Measurements from ENCODE around the gene NTPCR.

NTPCR gene

DNA sequence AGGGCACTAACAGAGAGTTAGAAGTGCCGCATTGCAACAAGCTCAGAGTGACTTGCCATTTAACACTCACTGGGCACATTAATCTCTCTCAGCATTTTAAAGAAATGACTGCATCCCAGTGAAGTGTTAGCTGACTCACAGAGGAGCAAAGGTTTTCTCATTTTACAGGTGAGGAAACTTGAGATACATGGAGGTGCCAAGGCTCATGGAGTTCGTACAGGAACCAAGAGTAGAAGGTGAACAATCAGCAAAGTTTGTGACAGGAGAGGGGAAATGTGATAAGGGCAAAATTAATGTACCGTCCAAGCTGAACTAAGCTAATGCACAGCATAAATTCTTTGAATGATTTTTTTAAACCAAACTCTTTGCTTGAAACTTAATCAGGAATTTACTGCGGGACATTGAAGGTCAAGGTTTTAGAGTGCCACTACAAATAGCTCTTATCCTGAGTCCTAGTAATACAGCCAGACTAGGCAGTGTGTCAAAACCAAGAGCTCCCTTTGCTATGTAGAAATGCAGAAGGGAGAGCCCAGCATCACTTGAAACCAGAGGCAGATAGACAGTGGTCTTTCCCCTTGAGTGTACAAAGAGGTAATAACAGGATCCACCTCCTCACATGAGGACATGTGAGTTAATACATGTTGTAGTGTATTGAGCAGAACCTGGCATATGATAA lies 22.4 kb upstream of the NTPCR start:
- DNase-seq = no peak

- no peak for DNase-seq
Observed at GRCh38 chr1:232932486-232933425, 17.7 kb upstream of the NTPCR start.

DNA sequence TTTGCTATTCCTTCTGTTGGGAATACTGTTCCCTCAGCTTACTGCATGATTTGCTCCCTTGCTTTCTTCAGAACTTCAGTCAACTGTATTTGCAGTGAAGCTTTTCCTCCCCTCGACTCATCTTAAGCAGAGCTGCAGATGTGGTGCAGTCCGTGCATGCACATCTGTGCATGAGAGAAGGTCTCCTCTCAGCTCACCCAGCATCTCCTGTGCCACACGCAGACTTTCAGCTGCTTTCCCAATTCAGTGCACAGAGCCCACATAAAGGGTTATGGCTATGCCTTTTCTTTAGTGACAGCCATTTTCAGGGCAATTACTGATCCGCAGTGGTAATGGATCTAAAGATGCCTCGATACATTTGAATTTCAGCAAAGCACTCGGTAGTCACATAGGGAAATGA lies 13.5 kb upstream of the NTPCR start:
- no peak for DNase-seq

DNA sequence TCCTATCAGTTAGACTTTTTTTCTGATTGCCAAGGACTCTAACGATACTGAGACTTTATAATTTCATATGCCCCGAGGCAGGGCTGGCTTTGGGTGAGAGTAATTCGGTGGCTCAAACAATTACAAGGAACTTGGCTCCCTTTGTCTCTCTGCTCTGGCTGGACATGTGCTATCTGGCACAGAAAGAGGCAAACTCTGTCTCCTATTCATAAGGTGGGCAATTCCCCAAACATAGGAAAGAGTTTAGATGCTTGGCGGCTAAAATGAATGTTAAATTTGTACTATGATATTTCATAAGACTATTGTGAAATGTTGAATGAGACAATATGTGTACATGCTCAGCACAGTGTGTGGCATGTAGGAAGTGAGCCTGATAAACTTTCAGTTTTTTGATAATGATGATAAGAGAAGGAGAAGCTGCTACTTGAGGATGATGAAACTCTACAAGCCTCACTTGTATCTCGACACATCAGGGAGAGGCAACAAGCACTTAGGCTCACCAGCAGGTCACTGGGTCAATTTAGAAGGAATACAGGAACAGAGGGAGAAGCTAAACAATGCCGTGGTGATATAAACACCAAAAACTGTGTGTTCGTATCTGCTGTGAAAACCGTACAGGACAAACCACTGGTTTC lies 12.6 kb upstream of the NTPCR start:
- no peak for DNase-seq

DNA sequence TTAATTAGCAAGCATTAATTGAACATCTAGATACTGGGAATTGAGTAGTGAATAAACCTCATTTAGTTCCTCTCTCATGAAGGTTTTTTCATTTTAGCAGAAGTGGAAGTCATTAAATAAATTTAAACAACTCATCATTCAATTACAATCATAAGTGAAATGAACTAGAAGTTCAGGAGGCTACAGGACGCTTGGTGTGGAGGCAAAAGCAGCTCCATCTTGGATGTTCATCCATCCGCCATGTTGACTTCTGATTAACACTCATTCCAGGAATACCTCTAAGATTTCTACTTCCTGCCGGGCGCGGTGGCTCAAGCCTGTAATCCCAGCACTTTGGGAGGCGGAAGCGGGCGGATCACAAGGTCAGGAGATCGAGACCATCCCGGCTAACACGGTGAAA lies 11.5 kb upstream of the NTPCR start:
- DNase-seq = no peak

DNA sequence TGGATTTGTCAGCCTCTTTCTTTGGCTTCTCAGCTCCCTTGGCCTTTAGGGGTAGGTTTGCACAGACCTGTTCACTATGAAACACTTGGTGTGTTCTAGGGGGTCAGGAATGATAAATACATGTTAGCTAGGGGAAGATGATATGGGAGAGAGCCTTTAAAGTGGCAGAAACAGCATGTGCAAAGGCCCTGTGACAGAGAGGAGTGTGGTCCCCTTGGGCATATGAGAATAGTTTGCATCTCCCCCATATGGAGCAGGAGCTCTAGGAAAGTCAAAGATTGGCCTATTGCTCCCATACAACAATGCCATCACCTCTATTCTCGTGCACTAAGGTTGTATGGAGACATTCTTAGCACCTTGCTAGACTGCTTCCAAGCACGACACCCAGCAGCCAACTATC lies 10.7 kb upstream of the NTPCR start:
- no peak for DNase-seq

GRCh38 chr1:232940262-232940661 lies 10.1 kb upstream of the NTPCR start:
- DNase-seq = no peak

GRCh38 chr1:232942413-232943294 lies 7.8 kb upstream of the NTPCR start:
- DNase-seq = no peak

- peak; percentile 42 for DNase-seq
Observed at GRCh38 chr1:232943679-232944252, 6.6 kb upstream of the NTPCR start.

GRCh38 chr1:232944347-232944746 lies 6.1 kb upstream of the NTPCR start:
- no peak for DNase-seq

DNA sequence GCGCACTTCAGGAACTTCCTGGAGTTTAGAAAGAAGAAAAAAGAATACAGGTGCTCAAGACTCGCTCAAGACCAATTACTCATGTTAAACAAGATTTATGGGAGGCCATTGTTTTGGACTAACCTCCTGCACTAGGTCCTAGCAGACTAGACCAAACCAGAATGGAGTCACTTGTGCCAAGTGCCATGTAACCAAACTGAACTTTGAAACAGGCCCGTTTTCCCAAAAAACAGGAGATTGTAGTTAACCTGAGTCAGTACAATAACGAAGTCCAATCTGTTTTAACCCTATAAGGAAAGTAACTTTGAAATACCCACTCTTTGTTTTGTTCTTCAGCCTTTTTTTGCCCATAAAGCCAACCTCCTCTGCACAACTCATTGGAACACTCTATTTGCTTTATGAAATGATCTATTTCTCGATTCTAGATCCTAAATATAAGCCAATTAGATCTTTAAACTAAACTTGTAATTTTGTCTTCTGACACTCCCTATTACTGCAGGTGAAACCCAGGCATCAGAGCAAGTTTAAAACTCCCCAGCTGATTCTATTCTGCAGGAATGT lies 695 bp upstream of the NTPCR start:
- DNase-seq = no peak

- DNase-seq = peak; percentile 10
Observed at GRCh38 chr1:232951180-232951579, 769 bp downstream of the NTPCR start.

- DNase-seq = no peak
Observed at GRCh38 chr1:232951605-232952004, 1.2 kb downstream of the NTPCR start.

DNA sequence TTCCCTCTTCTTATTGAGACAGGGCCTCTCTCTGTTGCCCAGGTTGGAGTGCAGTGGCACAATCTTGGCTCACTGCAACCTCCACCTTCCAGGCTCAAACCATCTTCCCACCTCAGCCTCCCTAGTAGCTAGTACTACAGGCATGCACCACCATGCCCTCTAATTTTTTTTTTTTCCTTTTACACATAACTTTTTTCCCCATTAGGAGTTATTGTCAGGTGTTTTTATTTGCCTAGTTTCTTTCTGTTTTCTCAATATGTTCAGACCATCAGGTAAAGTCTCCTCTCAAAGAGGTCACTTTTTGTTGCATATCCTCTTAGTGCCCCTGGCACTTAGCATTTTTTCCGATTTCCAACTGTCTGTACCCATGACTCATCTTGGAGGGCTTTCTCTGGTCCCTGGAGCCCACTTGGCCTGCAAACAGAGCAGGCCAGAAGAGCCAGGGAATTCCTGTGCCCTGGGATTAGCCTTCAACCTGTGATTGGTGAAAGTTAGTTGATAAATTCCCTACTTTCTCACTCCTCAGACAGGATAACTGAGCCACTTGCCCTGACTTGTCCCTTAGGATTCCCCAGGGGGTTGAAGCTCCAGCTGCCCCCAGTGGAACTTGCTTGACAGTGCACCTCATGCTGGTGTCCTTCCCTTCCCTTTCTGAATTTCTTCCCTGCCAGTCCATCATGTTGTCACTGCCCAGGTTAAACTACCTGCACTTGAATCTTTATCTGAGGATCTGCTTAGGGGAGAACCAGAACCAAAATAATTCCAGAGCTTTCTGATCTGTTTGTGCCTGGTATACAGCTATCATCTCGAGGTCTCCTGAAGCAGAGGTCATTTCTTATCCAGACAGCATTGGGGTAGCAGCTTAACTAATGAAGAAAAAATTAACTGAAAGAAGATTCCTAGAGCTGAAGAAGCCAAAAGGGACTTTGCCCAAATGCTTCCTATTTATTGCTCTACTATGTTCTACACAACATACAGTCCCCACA lies 2.4 kb downstream of the NTPCR start:
- peak; percentile 36 for DNase-seq

DNA sequence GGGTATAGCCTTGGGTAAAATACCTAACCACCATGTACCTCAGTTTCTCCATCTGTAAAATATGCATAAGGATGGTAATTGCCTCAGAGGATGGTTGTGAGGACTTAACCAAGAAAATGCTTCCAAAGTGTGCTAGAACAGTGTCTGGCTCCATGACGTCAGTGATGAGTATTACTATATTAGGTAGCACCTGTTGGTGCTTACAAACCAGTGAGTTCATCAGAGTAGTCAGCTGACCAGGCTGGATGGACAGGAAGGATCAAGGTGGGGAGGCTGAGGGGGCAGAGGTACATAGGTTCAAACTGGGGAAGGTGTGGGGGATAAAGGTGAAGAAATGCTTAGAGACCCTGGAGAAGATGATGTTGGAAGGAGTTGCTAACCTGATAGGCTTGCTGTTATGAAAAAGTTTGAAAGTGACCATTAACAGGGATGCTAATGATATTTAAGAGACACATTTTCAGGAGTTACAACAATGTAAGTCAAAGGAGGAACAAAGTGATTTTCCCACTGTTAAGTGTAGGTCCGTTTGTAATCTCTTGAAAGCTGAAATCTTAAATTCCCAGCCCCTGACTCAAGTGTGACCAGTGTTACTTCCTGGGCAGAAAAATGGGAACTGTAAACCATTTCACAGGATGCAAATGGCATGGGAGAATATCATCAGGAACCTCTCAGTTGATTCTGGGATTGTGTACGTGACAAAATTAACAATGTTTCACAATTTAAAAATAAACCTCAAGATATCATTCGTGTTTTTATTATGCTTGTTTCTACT lies 4.4 kb downstream of the NTPCR start:
- DNase-seq = no peak

DNA sequence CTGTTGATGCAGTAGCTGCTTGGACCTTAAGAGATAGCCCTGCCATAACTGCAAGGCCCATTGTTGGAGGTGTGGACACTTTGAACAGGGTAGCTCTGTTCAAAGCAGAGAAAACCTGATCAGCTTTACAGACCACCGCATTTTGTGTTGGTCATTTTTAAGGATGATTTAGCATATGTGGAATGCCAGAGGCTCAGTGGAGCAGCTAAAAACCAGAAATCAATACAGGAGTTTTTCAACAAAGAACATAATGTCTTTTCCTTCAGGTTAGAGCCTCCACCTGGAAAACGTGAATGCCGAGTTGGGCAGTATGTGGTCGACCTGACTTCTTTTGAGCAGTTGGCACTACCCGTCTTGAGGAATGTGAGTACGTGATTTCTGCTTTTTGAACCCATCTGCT lies 5.7 kb downstream of the NTPCR start:
- no peak for DNase-seq

DNA sequence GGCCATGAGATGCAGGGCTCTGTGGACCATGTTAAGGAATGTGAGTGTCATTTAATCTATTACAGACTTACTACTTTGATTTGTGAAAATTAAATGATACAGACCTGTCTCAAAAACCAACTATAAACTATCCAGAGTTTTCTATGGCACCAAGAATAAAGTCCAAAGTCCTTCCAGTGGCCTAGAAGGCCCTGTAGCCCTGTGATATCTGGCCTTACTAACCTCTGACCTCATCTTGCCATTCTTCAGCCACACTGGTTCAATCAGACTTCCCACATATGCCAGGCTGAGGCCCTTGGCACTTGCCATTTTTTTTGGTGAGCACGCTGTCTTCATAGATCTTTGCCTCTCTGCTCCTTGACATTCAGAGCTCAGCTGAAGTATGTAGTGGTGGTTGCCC lies 7.7 kb downstream of the NTPCR start:
- DNase-seq = no peak

DNA sequence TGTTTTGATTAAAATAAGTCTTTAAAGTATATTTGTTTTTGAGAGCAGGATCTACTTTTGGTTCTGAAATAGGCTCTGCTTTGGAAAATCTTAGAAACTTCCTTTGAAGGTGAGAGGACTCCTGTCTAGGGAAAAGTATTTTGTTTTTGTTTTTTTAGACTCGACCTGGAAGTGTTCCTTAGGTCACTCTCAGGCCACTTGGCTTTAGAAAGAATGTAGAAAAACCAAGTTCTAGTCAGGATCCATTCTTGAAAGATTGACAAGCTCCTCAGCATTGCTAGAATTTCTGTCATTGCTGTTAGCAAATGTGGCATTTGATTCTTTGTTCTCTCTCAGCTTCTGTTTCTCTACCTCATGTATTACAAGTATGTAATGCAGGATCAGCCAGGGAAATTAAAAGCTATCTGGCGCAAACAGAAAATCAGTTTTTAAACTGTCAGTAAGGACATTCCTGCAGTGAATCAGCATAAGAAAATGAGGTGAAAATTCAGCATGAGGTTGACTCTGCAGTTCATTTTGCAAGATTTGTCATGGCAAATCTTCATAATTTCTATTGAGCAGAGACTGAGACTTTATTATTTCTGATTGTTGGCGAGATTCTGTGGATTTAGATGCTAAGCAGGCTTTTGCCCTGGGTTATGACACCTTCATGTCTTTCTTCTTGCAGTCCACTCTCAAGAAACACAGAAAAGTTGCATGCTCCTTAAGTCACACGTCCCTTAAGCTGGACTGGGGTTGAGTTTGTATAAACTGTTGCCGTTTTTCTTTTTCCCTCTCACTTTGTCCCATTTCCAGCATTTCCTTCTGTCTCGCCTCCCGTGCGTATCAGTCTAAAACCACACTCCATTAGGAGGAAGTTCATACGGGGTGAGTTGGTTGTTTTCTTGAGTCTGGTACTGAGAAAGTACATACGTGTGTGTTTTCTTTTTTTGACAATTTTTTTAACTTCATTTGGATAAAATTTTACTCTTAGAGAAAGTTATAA lies 12.6 kb downstream of the NTPCR start:
- DNase-seq = no peak

- DNase-seq = no peak
Observed at GRCh38 chr1:232964601-232965000, 14.2 kb downstream of the NTPCR start.
